ENCODE measurements around the gene RAF1. TPM values are rescaled to one million over a fixed set of nuclear protein-coding genes. Genes with fewer than 3 reads are reported as not detected.
"Not testable (repeated sequence)": the region's sequence is repeated elsewhere in the genome, so short reads cannot be mapped to it uniquely, and the experiment has no call there.

RAF1 gene
- total RNA-seq, 3 donors from 2014 or later: 97.2 to 104 (median 100) TPM

GRCh38 chr3:12560505-12561190 lies 103.3 kb downstream of the RAF1 start:
- Mint-ChIP-seq H3K27me3 (ENCODE audit: low read depth) (peaks cover 4% of the 10 kb centered on the region), H3K36me3 (ENCODE audit: insufficient read depth) (peaks cover 11% of the 10 kb centered on the region), H3K4me3 (peak overlapping the region; percentile 25), H3K9me3 (peaks cover 6% of the 10 kb centered on the region), H3K4me1 (ENCODE audit: low read depth) (peaks cover 60% of the 10 kb centered on the region)
- DNase-seq: no peak
- ATAC-seq: peak in 1 of 2 donors; percentile 16

GRCh38 chr3:12559520-12559919 lies 104.4 kb downstream of the RAF1 start:
- Mint-ChIP-seq H3K27me3 (ENCODE audit: low read depth) (peaks cover 12% of the 10 kb centered on the region), H3K4me1 (ENCODE audit: low read depth) (peaks cover 55% of the 10 kb centered on the region), H3K9me3 (peaks cover 1% of the 10 kb centered on the region), H3K4me3 (no peak overlapping the region), H3K36me3 (ENCODE audit: insufficient read depth) (peaks cover 3% of the 10 kb centered on the region)
- ATAC-seq (no peak), DNase-seq (no peak)

GRCh38 chr3:12558706-12559105 lies 105.2 kb downstream of the RAF1 start:
- H3K4me3 Mint-ChIP-seq: peak overlapping the region; percentile 90
- ATAC-seq (no peak), DNase-seq (no peak)
- no peaks in the 10 kb centered on the region for H3K36me3 Mint-ChIP-seq (ENCODE audit: insufficient read depth)
- no peaks in the 10 kb centered on the region for H3K9me3 Mint-ChIP-seq
- peaks cover 19% of the 10 kb centered on the region for H3K27me3 Mint-ChIP-seq (ENCODE audit: low read depth)
- peaks cover 59% of the 10 kb centered on the region for H3K4me1 Mint-ChIP-seq (ENCODE audit: low read depth)

- Mint-ChIP-seq H3K4me1 (ENCODE audit: low read depth) (peaks cover 60% of the 10 kb centered on the region), H3K36me3 (ENCODE audit: insufficient read depth) (no peaks in the 10 kb centered on the region), H3K9me3 (no peaks in the 10 kb centered on the region), H3K27me3 (ENCODE audit: low read depth) (peaks cover 28% of the 10 kb centered on the region), H3K4me3 (peak overlapping the region; percentile 90)
- DNase-seq (no peak), ATAC-seq (no peak)
Observed at GRCh38 chr3:12557473-12558100, 106.3 kb downstream of the RAF1 start.

GRCh38 chr3:12556690-12557472 lies 107.0 kb downstream of the RAF1 start, which contains the start of gene MKRN2:
Gene MKRN2, plus strand, starts transcription at chr3:12557087. Its CDS starts 64 bp downstream, at chr3:12557151.
- H3K27me3 Mint-ChIP-seq (ENCODE audit: low read depth): peaks cover 28% of the 10 kb centered on the region
- H3K4me1 Mint-ChIP-seq (ENCODE audit: low read depth): peaks cover 57% of the 10 kb centered on the region
- peak; percentile 97 to 98 for ATAC-seq
- H3K9me3 Mint-ChIP-seq: no peaks in the 10 kb centered on the region
- H3K4me3 Mint-ChIP-seq: peak within 1 kb of the TSS; percentile 90
- peak; percentile 80 for DNase-seq
- H3K36me3 Mint-ChIP-seq (ENCODE audit: insufficient read depth): no peaks in the 10 kb centered on the region

DNA sequence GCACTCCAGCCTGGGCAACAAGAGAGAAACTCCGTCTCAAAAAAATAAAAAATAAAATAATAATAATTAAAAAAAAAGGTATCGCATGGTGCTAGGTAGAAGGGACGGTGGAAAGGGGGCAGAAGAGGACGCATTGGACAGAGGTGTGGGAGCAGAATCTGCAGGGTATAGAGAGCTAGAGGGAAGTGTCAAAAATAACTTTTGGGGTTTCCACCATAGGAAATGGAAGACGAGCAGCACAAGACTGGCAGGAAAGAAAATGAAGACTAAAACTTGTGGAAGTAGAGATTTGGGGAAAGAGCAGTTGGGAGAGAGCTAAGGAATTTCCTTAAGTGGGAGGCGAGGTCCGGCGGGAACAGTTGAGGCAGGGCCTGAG lies 107.6 kb downstream of the RAF1 start:
- Mint-ChIP-seq H3K4me3 (peak overlapping the region; percentile 90), H3K9me3 (no peaks in the 10 kb centered on the region), H3K36me3 (ENCODE audit: insufficient read depth) (no peaks in the 10 kb centered on the region), H3K4me1 (ENCODE audit: low read depth) (peaks cover 51% of the 10 kb centered on the region), H3K27me3 (ENCODE audit: low read depth) (peaks cover 28% of the 10 kb centered on the region)
- DNase-seq (no peak), ATAC-seq (no peak)

- ATAC-seq (no peak), DNase-seq (no peak)
- Mint-ChIP-seq H3K27me3 (ENCODE audit: low read depth) (peaks cover 32% of the 10 kb centered on the region), H3K4me3 (peak overlapping the region; percentile 79), H3K9me3 (no peaks in the 10 kb centered on the region), H3K4me1 (ENCODE audit: low read depth) (peaks cover 28% of the 10 kb centered on the region), H3K36me3 (ENCODE audit: insufficient read depth) (no peaks in the 10 kb centered on the region)
Observed at GRCh38 chr3:12553921-12554391, 110.0 kb downstream of the RAF1 start.

GRCh38 chr3:12549971-12550760 lies 113.8 kb downstream of the RAF1 start:
- ATAC-seq (no peak), DNase-seq (no peak)
- Mint-ChIP-seq H3K4me1 (ENCODE audit: low read depth) (peaks cover 7% of the 10 kb centered on the region), H3K9me3 (no peaks in the 10 kb centered on the region), H3K36me3 (ENCODE audit: insufficient read depth) (no peaks in the 10 kb centered on the region), H3K27me3 (ENCODE audit: low read depth) (peaks cover 24% of the 10 kb centered on the region), H3K4me3 (no peak overlapping the region)

DNA sequence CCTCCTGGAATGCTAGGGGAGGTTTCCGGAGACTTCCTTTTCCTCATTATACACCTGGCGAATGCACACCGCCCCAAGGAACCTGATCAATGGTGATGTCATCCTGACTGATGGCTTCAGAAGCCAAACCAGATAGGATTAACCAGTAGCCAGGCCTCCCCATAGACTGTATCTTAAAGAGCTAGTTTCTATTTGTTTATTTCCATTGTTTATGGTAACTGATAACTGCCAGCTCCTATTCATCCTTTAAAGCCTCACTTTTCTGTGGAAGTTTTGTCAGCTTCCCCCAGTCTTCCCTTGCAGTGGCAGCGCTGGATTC lies 118.5 kb downstream of the RAF1 start, which contains the start of gene MKRN2OS:
TSS of gene MKRN2OS (minus strand) at position 27 of the 319 bp plus-strand sequence. CDS start 35 bp downstream, outside the sequence.
- Mint-ChIP-seq H3K4me3 (no peak within 1 kb of the TSS), H3K4me1 (ENCODE audit: low read depth) (no peaks in the 10 kb centered on the region), H3K36me3 (ENCODE audit: insufficient read depth) (peaks cover 2% of the 10 kb centered on the region), H3K9me3 (no peaks in the 10 kb centered on the region), H3K27me3 (ENCODE audit: low read depth) (peaks cover 5% of the 10 kb centered on the region)
- ATAC-seq: no peak
- DNase-seq: no peak

DNA sequence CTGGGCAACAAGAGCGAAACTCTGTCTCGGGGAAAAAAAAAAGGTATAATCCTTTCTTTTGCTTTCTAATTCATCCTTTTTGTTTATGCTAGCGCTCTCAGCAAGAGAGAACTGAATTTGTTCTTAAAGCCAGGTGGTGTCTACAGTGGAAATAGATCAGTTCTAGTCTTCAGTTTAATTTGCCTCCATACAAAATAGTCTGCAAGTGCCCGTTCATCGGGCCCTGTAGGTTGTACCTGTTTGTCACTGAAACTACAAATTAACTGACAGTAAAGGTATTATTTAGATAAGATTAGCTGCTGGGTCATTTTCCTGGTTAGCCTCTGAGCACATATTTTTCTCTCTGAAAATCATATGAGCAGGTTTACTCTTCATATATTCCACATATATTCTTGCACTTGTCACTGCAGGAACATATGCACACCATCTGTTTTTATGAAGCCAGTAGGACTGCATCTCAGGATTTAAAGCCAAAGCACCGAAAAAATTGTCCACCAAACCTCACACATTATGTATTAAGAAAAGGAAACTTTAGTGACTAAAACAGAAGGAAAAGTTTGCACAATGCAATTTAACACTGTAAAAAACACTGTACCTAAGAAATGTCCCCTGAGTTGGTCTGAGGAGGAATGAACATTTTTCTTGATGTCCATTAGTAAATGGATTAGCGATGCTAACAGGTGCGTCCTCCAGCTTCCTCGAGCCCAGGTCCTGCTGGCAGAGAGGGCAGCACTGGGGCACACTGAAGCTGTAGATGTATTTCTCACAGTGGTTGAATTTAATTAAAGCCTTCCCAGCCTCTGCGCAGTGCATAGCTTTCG lies 119.1 kb downstream of the RAF1 start:
- no peaks in the 10 kb centered on the region for H3K9me3 Mint-ChIP-seq
- no peak overlapping the region for H3K4me3 Mint-ChIP-seq
- ATAC-seq: no peak
- H3K4me1 Mint-ChIP-seq (ENCODE audit: low read depth): no peaks in the 10 kb centered on the region
- DNase-seq: no peak
- no peaks in the 10 kb centered on the region for H3K27me3 Mint-ChIP-seq (ENCODE audit: low read depth)
- peaks cover 2% of the 10 kb centered on the region for H3K36me3 Mint-ChIP-seq (ENCODE audit: insufficient read depth)

GRCh38 chr3:12543497-12543896 lies 120.4 kb downstream of the RAF1 start:
- not testable (repeated sequence) for H3K36me3 Mint-ChIP-seq (ENCODE audit: insufficient read depth); H3K27me3 Mint-ChIP-seq (ENCODE audit: low read depth); ATAC-seq; DNase-seq; H3K4me1 Mint-ChIP-seq (ENCODE audit: low read depth); H3K4me3 Mint-ChIP-seq; H3K9me3 Mint-ChIP-seq

DNA sequence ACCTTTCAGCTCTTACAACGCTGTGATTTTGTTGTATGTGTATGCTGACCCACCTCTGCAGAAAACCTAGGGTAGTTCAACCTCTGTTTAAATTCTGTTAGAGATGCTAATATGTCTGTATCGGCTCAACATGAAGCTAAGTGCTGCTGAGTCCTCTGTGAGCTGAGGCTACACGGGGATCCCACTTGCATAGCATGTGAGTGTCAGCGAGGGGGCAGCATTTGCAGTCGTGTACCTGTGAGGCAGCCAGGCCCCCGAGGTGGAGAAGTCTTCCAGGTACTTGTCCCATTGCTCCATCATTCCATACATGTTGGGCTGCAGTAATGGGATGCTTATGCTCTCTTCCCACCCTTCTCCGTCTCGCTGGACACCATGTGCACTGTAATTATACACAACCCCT lies 122.3 kb downstream of the RAF1 start:
- Mint-ChIP-seq H3K4me1 (ENCODE audit: low read depth) (no peaks in the 10 kb centered on the region), H3K4me3 (no peak overlapping the region), H3K27me3 (ENCODE audit: low read depth) (no peaks in the 10 kb centered on the region), H3K36me3 (ENCODE audit: insufficient read depth) (peaks cover 4% of the 10 kb centered on the region), H3K9me3 (no peaks in the 10 kb centered on the region)
- no peak for DNase-seq
- ATAC-seq: no peak

DNA sequence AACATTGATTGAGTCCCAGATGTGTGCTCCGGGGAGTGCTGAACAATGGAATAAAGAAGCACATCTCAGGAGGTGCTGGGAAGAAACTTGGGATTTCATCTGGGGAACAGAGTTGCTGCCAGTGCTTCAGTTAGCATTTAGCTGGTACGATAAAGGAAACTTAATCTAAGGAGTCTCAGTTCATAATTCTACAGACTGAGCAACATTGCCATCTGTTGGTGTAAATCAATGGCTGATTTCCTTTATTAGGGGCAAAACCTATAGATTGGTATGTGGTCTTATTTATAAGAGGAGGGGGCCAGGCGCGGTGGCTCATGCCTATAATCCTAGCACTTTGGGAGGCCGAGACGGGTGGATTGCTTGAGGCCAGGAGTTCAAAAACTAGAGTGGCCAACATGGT lies 127.5 kb downstream of the RAF1 start:
- no peak for DNase-seq
- no peak for ATAC-seq
- peaks cover 18% of the 10 kb centered on the region for H3K36me3 Mint-ChIP-seq (ENCODE audit: insufficient read depth)
- no peak overlapping the region for H3K4me3 Mint-ChIP-seq
- H3K9me3 Mint-ChIP-seq: no peaks in the 10 kb centered on the region
- H3K27me3 Mint-ChIP-seq (ENCODE audit: low read depth): no peaks in the 10 kb centered on the region
- no peaks in the 10 kb centered on the region for H3K4me1 Mint-ChIP-seq (ENCODE audit: low read depth)
